Measurements from ENCODE around the gene STAC3.
A peak's percentile ranks its signal among the peaks of the same experiment; 100 is the strongest.

STAC3 gene

GRCh38 chr12:57250541-57250940 lies 446 bp downstream of the STAC3 start:
- H3K36me3 ChIP-seq (replicated peaks; ENCODE audit: low read depth, low read length), result peaks cover 2% of the 10 kb centered on the region
- peaks cover 12% of the 10 kb centered on the region for H3K4me1 ChIP-seq (ENCODE audit: low read length)
- no peak overlapping the region for H3K27ac ChIP-seq (ENCODE audit: low read length)
- no peaks in the 10 kb centered on the region for H4K20me1 ChIP-seq (ENCODE audit: insufficient read depth, low read length)
- H3K4me2 ChIP-seq (ENCODE audit: low read length), result no peak overlapping the region
- TF ChIP-seq CTCF (IDR thresholded peaks at IDR 0.05; ENCODE audit: low read depth, low read length), result no peak
- TF ChIP-seq EZH2phosphoT487 (IDR thresholded peaks at IDR 0.05; ENCODE audit: low read depth), result no peak
- H3K9ac ChIP-seq (ENCODE audit: low read length), result no peak overlapping the region
- no peak overlapping the region for H3K4me3 ChIP-seq (ENCODE audit: low read length)
- no peak overlapping the region for H2AFZ ChIP-seq (ENCODE audit: low read depth, low read length)
- no peaks in the 10 kb centered on the region for H3K79me2 ChIP-seq (ENCODE audit: low read length)
- H3K9me3 ChIP-seq (ENCODE audit: insufficient read depth, low read length), result no peaks in the 10 kb centered on the region
- H3K27me3 ChIP-seq (ENCODE audit: low read depth, low read length), result no peaks in the 10 kb centered on the region

GRCh38 chr12:57248934-57249742 lies 1.8 kb downstream of the STAC3 start:
- Histone ChIP-seq H3K79me2 (ENCODE audit: low read length) (no peaks in the 10 kb centered on the region), H2AFZ (ENCODE audit: low read depth, low read length) (peak overlapping the region; percentile 68; the same call in 1 of the 2 replicates), H3K9me3 (ENCODE audit: insufficient read depth, low read length) (no peaks in the 10 kb centered on the region), H3K27me3 (ENCODE audit: low read depth, low read length) (no peaks in the 10 kb centered on the region), H3K27ac (ENCODE audit: low read length) (no peak overlapping the region), H3K4me1 (ENCODE audit: low read length) (peaks cover 12% of the 10 kb centered on the region), H3K4me3 (ENCODE audit: low read length) (peak overlapping the region; percentile 80), H3K36me3 (replicated peaks; ENCODE audit: low read depth, low read length) (no peaks in the 10 kb centered on the region), H3K4me2 (ENCODE audit: low read length) (peak overlapping the region; percentile 69), H3K9ac (ENCODE audit: low read length) (peak overlapping the region; percentile 57), H4K20me1 (ENCODE audit: insufficient read depth, low read length) (no peaks in the 10 kb centered on the region)
- TF ChIP-seq CTCF (IDR thresholded peaks at IDR 0.05; ENCODE audit: low read depth, low read length), result peak; percentile 30
- TF ChIP-seq EZH2phosphoT487 (IDR thresholded peaks at IDR 0.05; ENCODE audit: low read depth), result no peak

- Histone ChIP-seq H3K27me3 (ENCODE audit: low read depth, low read length) (peaks cover 12% of the 10 kb centered on the region), H3K36me3 (replicated peaks; ENCODE audit: low read depth, low read length) (no peaks in the 10 kb centered on the region), H3K9me3 (ENCODE audit: insufficient read depth, low read length) (no peaks in the 10 kb centered on the region), H3K4me3 (ENCODE audit: low read length) (no peak overlapping the region), H3K79me2 (ENCODE audit: low read length) (no peaks in the 10 kb centered on the region), H3K4me1 (ENCODE audit: low read length) (peaks cover 24% of the 10 kb centered on the region), H3K4me2 (ENCODE audit: low read length) (no peak overlapping the region), H3K27ac (ENCODE audit: low read length) (no peak overlapping the region), H3K9ac (ENCODE audit: low read length) (no peak overlapping the region), H4K20me1 (ENCODE audit: insufficient read depth, low read length) (no peaks in the 10 kb centered on the region), H2AFZ (ENCODE audit: low read depth, low read length) (no peak overlapping the region)
- TF ChIP-seq EZH2phosphoT487 (IDR thresholded peaks at IDR 0.05; ENCODE audit: low read depth), result no peak
- no peak for TF ChIP-seq CTCF (IDR thresholded peaks at IDR 0.05; ENCODE audit: low read depth, low read length)
Observed at GRCh38 chr12:57247041-57247440, 3.9 kb downstream of the STAC3 start.

- Histone ChIP-seq H3K27me3 (ENCODE audit: low read depth, low read length) (peaks cover 26% of the 10 kb centered on the region), H3K4me1 (ENCODE audit: low read length) (peaks cover 36% of the 10 kb centered on the region), H3K4me2 (ENCODE audit: low read length) (peak overlapping the region; percentile 100; the same call in 1 of the 2 replicates), H3K27ac (ENCODE audit: low read length) (no peak overlapping the region), H4K20me1 (ENCODE audit: insufficient read depth, low read length) (no peaks in the 10 kb centered on the region), H3K9me3 (ENCODE audit: insufficient read depth, low read length) (no peaks in the 10 kb centered on the region), H3K4me3 (ENCODE audit: low read length) (no peak overlapping the region), H2AFZ (ENCODE audit: low read depth, low read length) (no peak overlapping the region), H3K9ac (ENCODE audit: low read length) (no peak overlapping the region), H3K79me2 (ENCODE audit: low read length) (no peaks in the 10 kb centered on the region), H3K36me3 (replicated peaks; ENCODE audit: low read depth, low read length) (no peaks in the 10 kb centered on the region)
- no peak for TF ChIP-seq EZH2phosphoT487 (IDR thresholded peaks at IDR 0.05; ENCODE audit: low read depth)
Observed at GRCh38 chr12:57244312-57244696, 6.7 kb downstream of the STAC3 start.
